ENCODE data around the gene AARS2. TPM values are rescaled to one million over a fixed set of nuclear protein-coding genes. Genes with fewer than 3 reads are reported as not detected.
"Not testable (repeated sequence)": the region's sequence is repeated elsewhere in the genome, so short reads cannot be mapped to it uniquely, and the experiment has no call there.

AARS2 gene
- polyA plus RNA-seq, 10 donors: 7.1 to 10.1 (median 8.2) TPM

DNA sequence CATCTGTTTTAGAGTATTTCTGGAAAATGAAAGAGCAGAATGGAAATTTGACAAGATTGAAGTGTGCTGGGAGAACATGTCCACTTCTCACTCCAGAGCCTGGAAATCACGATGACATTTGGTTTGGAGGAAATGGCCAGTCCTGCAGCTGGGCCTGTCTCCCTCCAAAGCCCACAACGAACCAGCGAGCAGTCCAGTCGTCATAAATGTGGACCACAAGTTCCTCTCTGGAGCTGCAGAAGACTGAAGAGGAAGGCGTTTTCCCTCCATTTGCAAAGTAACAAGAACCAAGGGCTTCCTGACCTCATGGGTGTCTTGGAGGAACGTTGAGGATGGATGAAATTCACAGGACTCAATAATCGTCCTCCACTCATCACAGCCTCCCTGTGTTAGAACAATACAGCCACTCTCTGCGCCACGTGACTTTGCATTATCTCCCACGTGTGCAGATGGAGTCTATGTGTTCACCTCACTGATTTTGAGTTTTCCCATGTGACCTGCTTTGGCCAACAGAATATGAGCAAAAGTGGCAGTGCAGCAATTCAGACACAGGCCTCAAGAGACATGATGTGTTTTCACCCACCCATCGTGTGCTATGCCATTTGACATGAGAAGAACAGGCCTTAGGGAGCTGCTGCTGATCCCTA lies 20.2 kb upstream of the AARS2 start:
- peak in 1 of 3 donors; percentile 32 for DNase-seq

DNA sequence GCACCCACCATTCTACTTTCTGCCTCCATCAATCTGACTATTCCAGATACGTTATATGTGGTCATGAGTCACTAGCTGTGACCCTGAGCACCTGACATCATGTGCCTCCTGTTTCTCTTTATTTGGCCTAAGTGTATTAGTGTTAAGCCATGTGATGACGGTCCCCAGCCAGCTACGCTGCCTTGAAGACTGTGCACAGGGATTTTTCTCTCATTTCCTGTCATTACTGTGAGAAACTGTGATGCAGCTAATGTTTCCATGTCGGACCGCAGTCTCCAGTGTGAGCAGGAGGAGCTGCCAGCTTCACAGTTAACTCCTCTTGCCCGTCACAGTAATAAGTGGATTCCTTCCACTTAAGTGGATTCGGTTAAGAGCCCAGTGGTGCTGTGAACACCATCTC lies 19.4 kb upstream of the AARS2 start:
- DNase-seq: peak in 1 of 3 donors; percentile 38

DNA sequence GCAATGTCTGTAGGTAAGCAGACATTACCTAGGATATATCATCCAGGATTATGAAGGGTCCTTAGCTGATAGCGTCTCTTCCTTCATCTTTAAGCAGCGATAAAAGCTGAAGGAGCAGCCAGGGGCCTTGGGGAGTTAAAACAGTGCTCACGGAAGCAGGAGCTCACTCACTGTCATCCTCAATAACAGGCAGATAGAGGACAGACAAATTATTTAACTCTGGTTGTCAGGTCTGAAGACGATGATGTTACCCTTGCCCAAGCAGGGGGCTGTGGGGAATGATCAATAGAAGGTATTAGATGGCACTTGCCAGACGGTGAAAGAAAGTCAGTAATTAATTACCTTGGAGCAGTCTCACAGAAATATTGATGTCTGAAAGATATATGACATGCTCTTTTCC lies 16.7 kb upstream of the AARS2 start:
- DNase-seq: no peak

DNA sequence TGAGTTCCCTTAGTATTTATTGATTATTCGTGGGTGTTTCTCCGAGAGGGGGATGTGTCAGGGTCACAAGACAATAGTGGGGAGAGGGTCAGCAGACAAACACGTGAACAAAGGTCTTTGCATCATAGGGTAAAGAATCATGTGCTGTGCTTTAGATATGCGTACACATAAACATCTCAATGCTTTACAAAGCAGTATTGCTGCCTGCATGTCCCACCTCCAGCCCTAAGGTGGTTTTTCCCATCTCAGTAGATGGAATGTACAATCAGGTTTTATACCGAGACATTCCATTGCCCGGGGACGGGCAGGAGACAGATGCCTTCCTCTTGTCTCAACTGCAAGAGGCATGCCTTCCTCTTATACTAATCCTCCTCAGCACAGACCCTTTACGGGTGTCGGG lies 15.1 kb upstream of the AARS2 start:
- not testable (repeated sequence) for DNase-seq

DNA sequence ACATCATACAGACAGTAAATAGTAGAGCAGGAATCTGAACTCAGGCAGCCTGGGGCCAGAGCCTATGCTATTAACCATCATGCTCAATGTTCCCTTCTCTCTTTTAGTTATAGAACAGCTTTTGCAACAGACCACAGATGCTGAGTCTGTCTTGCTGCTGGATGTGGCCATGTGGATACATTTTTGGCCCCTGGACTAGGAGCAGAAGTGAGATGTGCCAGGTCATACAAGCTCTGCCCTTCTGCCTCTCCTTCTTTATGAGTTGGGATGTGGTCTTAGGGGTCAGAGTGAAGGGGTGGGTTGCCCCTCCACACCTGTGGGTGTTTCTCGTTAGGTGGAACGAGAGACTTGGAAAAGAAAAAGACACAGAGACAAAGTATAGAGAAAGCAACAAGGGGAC lies 14.6 kb upstream of the AARS2 start:
- DNase-seq: no peak

DNA sequence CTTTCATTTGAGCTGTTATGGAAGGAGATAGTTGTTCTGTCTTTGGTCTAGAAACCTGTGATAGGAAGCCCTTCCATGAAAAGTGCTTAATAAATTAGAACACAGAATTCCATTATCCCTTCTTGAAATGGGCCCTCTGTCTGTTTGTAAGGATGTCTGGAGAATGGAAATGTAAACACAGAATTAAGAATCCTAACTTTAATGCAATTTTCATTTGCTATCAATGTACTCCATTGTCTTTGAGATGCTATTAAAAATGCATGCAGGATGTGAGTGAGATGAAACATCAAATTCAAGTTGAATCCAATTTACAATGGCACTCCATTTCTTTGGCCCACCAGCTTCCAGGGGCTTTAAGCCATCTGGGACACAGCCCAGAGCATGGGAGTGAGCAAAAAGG lies 13.9 kb upstream of the AARS2 start:
- DNase-seq: no peak

DNA sequence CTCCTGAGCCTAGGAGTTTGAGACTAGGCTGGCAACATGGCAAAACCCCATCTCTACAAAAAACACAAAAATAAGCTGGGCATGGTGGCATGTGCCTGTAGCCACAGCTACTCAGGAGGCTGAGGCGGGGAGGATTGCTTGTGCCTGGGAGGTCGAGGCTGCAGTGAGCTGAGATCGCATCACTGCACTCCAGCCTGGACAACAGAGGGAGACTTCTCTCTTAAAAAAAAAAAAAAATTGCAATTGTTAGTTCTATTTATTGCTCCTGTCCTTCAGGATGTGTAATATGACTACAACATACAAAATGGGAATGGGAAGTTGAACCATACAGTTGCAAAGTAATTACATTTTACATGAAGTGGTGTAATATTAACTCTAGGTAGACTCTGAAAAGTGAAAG lies 8.1 kb upstream of the AARS2 start:
- DNase-seq: no peak

DNA sequence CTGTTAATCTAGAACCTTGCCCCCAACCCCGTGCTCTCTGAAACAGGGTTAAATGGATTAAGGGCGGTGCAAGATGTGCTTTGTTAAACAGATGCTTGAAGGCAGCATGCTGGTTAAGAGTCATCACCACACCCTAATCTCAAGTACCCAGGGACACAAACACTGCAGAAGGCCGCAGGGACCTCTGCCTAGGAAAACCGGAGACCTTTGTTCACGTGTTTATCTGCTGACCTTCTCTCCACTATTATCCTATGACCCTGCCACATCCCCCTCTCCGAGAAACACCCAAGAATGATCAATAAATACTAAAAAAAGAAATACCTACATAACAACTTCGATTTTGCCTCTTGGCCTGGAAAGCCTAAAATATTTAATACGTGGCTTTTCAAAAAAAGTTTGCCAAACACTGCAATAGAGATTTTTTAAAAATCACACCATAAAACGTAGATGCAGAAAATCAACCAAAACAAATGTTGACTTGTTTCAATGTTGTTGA lies 4.0 kb upstream of the AARS2 start:
- DNase-seq: not testable (repeated sequence)

DNA sequence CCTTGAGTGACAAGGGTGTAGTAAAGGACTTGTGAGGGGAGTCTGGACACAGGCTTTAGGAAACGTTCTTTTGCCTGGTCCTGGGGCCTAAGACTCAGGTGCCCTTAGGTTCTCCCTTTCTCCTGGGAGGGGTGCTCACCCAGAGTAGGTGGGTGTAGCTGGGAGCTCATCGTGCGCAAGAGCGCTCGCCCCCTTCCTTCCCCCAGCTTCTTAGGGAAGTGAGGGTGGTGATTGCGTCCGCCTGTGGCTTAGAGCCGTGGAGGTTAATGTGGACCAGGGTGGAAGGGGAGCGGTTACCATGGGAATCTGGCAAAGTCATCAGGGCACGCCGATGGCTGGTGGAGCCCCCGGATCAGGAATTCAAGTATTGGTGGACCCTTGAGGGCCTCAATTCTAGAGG lies 3.3 kb upstream of the AARS2 start:
- DNase-seq: no peak

DNA sequence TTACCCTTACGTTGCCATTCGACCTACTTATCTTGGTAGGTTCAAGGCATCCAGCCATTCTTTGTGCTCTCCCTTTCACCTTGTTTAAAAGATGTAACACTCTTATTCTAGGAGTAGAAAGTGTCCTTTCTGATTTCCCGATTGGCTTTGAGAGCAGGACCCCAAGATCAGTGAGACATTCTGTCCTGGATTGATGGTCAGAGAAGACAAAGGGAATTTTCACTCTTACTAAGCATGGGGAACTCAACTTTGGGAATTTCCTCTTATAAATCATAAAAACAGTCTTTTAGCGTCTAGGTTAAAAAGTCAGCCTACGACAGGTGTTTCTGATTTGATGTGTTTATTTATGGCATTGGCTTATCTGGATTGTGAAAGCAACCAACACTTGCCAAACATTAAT lies 2.8 kb upstream of the AARS2 start:
- no peak for DNase-seq

DNA sequence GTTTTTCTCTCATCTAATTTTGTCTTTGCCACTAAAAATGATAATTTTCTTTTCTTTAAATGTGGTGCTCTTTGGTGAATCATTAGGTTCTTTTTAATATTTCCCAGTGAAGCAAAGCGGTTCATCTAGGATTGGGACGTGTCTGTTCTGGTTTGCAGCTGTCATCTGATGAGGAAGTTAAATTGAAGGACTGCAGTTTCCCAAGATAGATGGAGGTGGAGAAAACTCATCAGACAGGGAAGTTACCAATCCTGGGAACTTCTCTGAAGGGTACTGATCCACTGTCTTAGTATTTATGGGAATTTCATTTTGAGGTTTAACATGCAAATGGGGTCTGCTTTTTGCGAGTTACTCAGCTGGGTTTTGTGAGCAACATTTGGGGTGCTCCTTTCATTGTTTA lies 2.4 kb upstream of the AARS2 start:
- DNase-seq: no peak

DNA sequence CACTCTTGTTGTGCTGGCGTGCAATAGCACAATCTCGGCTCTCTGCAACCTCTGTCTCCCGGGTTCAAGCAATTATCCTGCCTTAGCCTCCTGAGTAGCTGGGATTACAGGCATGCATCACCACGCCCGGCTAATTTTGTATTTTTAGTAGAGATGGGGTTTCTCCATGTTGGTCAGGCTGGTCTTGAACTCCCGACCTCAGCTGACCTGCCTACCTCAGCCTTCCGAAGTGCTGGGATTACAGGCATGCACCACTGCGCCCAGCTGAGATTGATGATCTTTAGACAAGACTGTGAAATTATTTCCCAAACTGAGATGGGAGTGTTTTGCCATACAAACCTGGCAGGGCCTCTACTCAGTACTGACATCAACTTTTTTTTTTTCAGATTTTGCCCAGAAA lies 1.5 kb upstream of the AARS2 start:
- not testable (repeated sequence) for DNase-seq

DNA sequence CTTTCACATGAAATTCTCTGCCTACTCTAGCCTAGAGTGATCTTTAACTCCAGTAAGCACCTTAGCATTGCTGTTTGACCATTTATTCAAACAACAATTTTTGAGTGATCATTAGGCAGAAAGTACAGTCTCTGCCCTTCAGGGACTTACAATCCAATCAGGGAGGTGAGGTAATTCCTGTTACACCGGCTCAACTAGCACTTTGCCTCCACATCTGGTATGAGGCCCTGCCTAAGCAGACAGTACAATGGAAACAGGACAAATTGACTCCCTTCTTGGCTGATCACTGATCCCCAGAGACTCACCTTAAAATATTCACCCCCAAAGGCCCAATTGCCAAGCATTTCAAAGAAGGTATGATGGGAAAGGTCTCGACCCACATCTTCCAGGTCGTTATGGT lies 1.4 kb downstream of the AARS2 start:
- DNase-seq: no peak

DNA sequence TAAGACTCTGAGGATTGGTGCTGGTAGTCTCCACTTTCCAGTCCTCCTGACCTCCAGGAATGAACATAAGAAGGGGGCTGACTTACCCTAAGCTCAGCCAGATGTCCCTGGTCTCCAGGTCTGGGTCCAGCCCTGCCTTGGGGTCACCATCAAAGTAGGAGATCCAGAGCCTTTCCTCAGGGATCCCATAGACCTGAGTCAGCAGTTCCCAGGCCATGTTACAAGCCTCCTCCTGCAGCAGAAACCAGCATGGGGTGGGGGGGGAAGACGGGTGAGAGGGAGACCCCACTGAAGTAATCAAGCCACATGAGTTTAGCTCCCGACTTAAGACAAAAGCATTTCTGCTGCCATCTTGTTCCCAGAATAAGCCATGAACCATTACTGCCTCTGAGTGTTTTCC lies 1.8 kb downstream of the AARS2 start:
- DNase-seq: no peak

DNA sequence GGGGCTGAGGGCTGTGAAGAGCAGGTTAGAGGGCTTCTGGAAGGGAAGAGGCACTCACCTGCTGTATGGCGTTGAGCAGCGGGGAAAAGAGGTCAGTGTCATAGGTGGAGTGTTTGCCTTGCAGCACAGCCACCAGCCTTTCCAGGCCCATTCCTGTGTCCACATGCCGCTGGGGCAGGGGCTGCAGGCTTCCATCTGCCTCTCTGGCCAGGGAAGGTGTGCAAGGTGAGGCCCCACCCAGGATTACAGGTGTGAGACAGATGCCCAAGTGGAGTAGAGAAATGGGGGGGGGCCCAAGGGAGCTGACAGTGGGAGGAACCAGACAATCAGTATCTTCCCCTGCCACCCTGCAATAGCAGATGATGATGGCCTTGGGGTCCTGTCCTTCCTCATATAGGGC lies 2.9 kb downstream of the AARS2 start:
- no peak for DNase-seq

DNA sequence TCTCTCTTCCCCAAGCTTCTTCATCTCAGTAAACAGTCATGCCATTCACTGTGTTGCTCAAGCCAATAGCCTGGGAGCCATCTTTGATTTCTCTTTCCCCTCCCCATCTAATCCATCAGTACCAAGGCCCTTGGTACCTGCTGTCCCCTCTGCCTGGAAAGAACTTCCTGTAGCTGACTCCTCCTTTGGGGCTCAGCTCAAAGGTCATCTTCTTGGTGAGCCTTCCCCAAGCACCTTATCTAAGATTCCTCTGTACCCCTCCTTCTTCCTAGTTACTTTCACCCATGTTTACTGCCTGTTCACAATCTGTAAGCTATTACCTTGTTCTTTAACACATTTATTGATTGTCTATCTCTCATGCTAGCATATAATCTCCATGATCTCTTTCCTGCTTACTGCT lies 3.5 kb downstream of the AARS2 start:
- DNase-seq: no peak

DNA sequence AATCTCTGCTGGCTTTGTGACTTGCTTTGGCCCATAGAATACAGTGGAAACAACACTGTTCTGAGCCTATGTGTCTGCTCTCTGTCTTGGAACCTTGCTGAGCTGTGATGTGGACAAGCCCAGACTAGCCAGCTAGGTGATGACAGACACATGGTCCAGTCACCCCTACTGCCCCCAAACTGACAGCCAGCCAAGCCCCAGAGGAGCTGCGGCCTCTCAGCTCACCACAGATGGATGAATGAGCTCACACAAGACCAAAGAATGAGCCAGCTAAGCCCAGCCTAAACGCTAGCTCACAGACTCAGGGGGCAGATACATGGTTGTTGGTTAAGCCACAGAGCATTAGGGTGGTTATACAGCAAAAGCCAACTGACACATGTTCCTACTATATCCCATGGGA lies 4.1 kb downstream of the AARS2 start:
- DNase-seq: no peak

DNA sequence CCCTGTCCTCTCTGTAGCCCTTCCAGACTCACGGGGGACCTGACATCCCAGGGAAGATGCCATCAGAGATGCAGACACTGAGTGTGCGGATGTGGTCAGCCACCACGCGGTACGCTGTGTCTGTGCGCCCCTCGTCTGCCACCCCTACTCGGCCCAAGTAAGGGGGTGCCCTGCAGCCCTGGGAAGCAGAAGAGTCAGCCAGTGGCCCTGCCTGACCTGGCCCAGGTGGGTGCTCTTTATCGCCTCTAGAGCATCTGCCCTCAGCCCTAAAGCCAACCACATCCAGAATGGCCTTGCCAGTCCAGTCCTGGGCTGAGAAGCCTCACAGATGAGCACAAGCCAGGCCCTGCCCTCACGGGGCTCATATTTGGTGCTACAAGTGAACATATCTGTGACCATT lies 5.9 kb downstream of the AARS2 start:
- no peak for DNase-seq

DNA sequence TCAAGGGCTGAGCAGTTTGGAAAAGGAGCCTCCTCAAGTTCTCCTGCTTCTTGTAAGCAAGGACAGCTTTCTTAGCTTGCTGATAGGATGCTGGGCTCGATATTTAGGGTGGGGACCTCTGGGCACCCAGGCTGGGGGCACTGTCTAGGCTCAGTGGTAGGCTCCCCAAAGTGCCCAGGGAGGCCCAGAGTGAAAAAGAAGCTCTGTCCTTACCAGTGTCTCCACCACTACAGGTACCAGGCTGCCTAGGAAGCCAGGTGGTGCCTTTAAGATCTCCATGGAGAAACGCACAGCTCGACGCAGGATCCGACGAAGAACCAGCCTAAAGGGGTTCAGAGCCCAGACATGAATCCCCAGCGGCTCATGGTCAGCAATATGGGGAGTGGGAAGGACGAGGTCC lies 6.4 kb downstream of the AARS2 start:
- no peak for DNase-seq

DNA sequence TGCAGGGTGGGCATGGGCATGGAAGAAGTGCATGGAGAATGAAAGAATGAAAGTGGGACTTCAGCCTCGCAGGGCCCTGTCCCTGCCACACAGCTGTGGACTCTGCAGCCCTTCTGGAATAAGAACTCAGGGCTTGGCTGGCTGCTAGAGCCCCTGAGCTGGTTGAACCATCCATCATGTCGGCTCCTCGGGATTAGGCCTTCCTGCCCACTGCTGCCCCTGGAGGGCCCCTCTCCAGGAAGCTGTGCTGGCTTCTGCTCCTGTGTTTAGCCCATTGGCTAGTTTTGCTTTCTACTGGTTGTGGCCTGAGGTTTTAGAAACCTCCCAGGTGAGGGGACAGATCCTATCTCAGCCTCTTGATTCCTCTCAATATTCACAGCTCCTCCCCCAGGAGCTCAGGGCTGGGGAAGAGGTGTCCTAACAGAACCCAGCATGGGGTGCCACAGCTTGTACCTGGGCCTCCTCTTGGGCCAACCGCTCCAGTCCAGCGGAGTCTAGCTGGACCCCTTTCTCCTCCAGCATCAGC lies 7.9 kb downstream of the AARS2 start:
- DNase-seq: no peak

DNA sequence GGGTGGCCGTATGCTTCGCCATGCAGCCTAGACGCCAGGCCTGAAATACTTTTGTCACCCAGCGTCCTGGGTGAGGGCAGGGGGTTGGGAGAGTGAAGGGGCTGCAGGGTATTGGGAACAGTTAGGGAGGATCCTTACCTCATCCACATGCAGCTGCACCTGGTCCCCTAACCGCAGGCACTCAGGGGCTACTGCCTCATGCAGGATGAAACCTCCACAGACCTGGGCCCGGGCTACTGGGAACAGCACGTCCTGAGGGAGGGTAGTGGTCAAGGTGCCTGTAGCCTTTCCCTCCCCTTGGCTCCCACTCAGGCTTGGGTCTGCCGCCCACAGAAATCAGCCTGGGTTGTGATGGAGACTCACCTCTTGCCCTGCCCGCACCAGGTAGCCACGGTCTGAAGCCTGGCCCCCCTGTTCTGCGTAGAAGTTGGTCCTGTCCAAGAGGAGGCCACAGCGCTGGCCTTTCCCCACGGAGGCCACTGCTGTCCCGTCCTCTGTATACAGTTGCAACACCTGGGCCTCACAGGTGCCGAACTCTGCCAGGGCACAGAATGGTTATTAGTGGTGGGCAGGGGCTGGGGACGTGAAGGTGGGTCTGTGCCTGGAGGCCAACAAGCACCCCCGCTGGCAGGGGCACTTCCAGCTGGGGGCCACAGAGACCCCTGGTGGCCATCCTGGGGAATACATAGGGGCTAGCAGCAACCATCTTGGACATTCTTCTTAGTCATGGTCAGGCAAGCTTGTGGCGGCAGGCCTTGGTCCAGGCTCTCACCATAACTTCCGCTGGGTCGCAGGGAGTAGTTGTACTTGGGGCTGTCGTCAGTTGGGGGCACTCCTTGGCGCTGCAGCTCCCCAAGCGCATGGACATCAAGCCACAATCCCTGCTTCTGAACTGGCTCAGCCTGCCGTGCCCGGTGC lies 8.6 kb downstream of the AARS2 start:
- DNase-seq: peak in 1 of 3 donors; percentile 37

DNA sequence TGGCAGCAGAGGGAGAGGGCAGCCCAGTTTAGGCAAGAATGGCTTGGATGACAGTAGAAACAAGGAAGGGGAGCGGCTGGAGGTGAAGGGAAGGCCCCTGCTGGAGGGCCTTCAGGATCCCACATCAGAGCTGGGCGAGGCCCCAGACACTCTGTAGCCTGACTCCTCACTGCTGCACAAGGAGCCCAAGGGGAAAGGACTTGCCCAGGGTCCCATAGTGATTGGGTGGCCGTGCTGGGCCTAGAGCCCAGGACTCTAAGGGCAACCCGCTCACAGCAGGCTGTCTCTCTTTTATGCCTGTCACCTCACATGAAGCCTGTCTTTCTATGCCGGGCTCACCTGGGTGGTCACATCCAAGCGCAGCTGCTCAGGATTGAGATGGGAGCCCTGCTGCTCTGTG lies 9.3 kb downstream of the AARS2 start:
- DNase-seq: no peak

DNA sequence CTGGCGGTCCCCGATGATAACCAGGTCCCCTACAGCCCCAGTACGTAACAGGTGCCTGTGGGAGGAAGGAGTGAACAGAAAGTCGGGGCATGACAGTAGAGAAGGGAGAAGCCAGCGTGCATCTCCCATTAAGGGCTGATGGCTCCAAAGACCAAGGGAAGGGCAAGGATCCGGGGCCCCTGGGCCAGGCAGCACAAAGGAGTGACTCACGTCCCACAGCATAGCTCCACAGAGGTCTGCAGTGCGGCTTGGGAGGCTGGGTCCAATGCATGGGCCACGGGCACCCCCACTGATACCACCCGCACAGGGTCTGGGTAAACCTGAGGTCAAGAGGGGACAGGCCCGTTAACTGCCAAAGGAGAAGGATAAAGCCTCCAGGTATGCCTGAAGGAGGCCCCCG lies 10.3 kb downstream of the AARS2 start:
- no peak for DNase-seq
